ENCODE measurements around the gene RAVER1. TPM values are rescaled to one million over a fixed set of nuclear protein-coding genes. Genes with fewer than 3 reads are reported as not detected.

Gene RAVER1
- total and polyA plus RNA-seq, 2 of the 8 experiments (the other 6 are each of a cell fraction or from before 2014, with no cell fraction given) = 5.7 to 70.5 TPM

DNA sequence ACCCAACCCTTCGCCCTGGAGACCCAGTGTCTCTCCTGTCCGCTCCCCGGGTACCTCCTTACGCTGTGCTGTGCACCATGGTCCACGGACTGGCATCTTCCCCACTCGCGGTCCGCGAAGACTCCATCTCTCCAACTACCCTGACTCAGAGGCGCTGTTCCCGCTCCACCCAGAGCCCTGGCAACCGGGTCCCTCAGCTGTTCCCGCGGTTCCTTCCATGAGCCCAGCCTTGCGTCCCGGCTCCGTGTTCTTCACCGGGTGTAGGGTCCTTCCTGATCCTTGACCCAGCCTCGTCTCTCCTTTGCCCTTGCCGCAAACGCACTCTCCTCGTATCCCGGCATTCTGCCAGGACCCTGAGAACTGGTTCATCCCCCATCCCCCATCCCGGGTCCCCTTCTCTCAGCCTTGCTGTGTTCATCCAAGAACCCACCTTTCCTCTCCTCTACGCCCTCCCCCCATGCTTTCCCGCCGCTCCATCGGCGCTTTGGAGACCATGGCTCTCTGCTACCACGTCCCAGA lies 42.9 kb downstream of the RAVER1 start:
- Histone ChIP-seq H3K23ac (ENCODE audit: insufficient read length) (no peak overlapping the region), H3K79me1 (ENCODE audit: low read depth, low read length) (no peaks in the 10 kb centered on the region), H2BK5ac (ENCODE audit: low read depth, low read length) (0 out of 2 replicates have a peak overlapping the region, but pooled peaks have one; percentile 12), H3K4ac (replicated peaks; ENCODE audit: insufficient read length, low read depth, low read length) (no peak overlapping the region), H2BK20ac (ENCODE audit: low read length) (no peak overlapping the region), H4K5ac (ENCODE audit: insufficient read length, low read depth, low read length) (no peak overlapping the region), H3K23me2 (ENCODE audit: low read depth, low read length) (peaks cover 31% of the 10 kb centered on the region; the same call in 1 of the 2 replicates), H2BK15ac (ENCODE audit: low read length) (no peak overlapping the region; the same call in 1 of the 2 replicates), H3K18ac (ENCODE audit: extremely low read depth, low read length) (no peak overlapping the region; the same call in 1 of the 2 replicates), H3K4me2 (ENCODE audit: insufficient read depth in 1 of 2, low read depth in 2 of 2, low read length in 2 of 2) (peak overlapping the region; percentile 81 to 100), H2AFZ (ENCODE audit: low read length) (no peak overlapping the region), H3K14ac (ENCODE audit: insufficient read length) (no peak overlapping the region), H3K79me2 (ENCODE audit: control insufficient read depth in 1 of 2, insufficient read depth in 2 of 2, low read length in 2 of 2) (no peaks in the 10 kb centered on the region), H3K27me3 (replicated peaks in 1 of 4; ENCODE audit: control insufficient read depth in 3 of 4, extremely low read depth in 1 of 4, insufficient read depth in 3 of 4, low read length in 3 of 4) (peaks cover 56 to 85% (median 75%) of the 10 kb centered on the region in 4 experiments), H2AK5ac (ENCODE audit: low read depth, low read length) (no peak overlapping the region), H4K91ac (replicated peaks; ENCODE audit: insufficient read length, low read length) (no peak overlapping the region), H3K36me3 (ENCODE audit: control insufficient read depth in 2 of 4, insufficient read depth in 4 of 4, low read length in 3 of 4) (no peaks in the 10 kb centered on the region), H3K4me1 (replicated peaks in 1 of 4; ENCODE audit: control insufficient read depth in 3 of 4, insufficient read depth in 4 of 4, low read length in 3 of 4) (peaks cover 0 to 43% (median 22%) of the 10 kb centered on the region in 4 experiments; a peak in 6 of 7 replicates), H3K56ac (replicated peaks; ENCODE audit: insufficient read length, low read depth, low read length) (no peak overlapping the region), H3K4me3 (ENCODE audit: extremely low read depth in 1 of 4, insufficient read depth in 2 of 4, low read depth in 3 of 4, low read length in 4 of 4) (peak overlapping the region; percentile 38 to 67 (median 60); a peak in 7 of 8 replicates), H4K20me1 (replicated peaks in 1 of 2; ENCODE audit: control insufficient read depth in 1 of 2, insufficient read depth in 2 of 2, low read length in 2 of 2) (peaks cover 0 to 26% of the 10 kb centered on the region in 2 experiments), H2BK120ac (replicated peaks; ENCODE audit: low read depth, low read length) (no peak overlapping the region), H2BK12ac (ENCODE audit: low read depth, low read length) (peak overlapping the region; percentile 72), H3K27ac (ENCODE audit: low read depth, low read length) (no peak overlapping the region), H3K9ac (replicated peaks in 1 of 4; ENCODE audit: extremely low read depth in 1 of 4, low read depth in 3 of 4, low read length in 3 of 4) (peak overlapping the region in 1 of 4 experiments; percentile 28; a peak in 1 of 7 replicates), H4K8ac (ENCODE audit: extremely low read depth, insufficient read depth, low read length) (no peak overlapping the region), H3K9me3 (ENCODE audit: insufficient read depth in 2 of 2, low read depth in 1 of 2, low read length in 1 of 2) (no peaks in the 10 kb centered on the region)
- ChIA-PET CTCF (ENCODE audit: partially characterized antibody) (interaction anchor here (1.4 to 11.6 kb wide), 10 partner anchors 8 to 126 kb away, joined by 3 to 94 read pairs (median 6); partner anchors contain the start of genes ICAM1 and ZGLP1), POLR2A (ENCODE audit: partially characterized antibody) (interaction anchor here (0.6 to 3.4 kb wide), 8 partner anchors 8 to 52 kb away, joined by 3 to 15 read pairs (median 4); partner anchors contain the start of genes FDX2, ICAM1, MRPL4 and RAVER1)
- peak in 1 of 2 experiments; percentile 81 for DNase-seq (ENCODE audit: low read depth in 1 of 2, low spot score in 2 of 2)
- WGBS, 2 experiments (ENCODE audit: extremely low coverage in 1 of 2, insufficient coverage in 1 of 2, insufficient read length in 1 of 2, insufficient replicate concordance in 2 of 2, low coverage in 1 of 2, low lambda C conversion rate in 2 of 2, missing lambda C conversion rate in 1 of 2) = 4% methylated on average over 30 of the region's 30 CpGs; no CpG with 5 or more reads in 1 of the 2 experiments
- TF ChIP-seq RNF2 (IDR thresholded peaks at IDR 0.05; ENCODE audit: borderline replicate concordance, low read depth, low read length, missing control alignments, poor library complexity, severe bottlenecking) (peak; percentile 14), CREB1 (IDR thresholded peaks at IDR 0.05) (peak; percentile 17; the same call in 1 of the 2 replicates), KDM4A (IDR thresholded peaks at IDR 0.05; ENCODE audit: low read depth, low read length, severe bottlenecking) (peak; percentile 45), SIN3A (conservative IDR thresholded peaks at IDR 0.05 in 1 of 2, IDR thresholded peaks at IDR 0.05 in 1 of 2; ENCODE audit: low read depth in 1 of 2, low read length in 2 of 2) (0 out of 4 replicates have a peak, but pooled peaks of 1 of the 2 experiments have one; percentile 19), SP1 (IDR thresholded peaks at IDR 0.05; ENCODE audit: low read depth, low read length) (0 out of 2 replicates have a peak, but pooled peaks have one; percentile 26), EGR1 (IDR thresholded peaks at IDR 0.05; ENCODE audit: borderline replicate concordance, low read depth, low read length) (no peak), EZH2 (IDR thresholded peaks at IDR 0.05; ENCODE audit: low read depth, low read length, severe bottlenecking) (peak; percentile 65), FOSL1 (IDR thresholded peaks at IDR 0.05; ENCODE audit: insufficient read depth, low read depth, low read length) (no peak)
- TF ChIP-seq, protein P1, sequence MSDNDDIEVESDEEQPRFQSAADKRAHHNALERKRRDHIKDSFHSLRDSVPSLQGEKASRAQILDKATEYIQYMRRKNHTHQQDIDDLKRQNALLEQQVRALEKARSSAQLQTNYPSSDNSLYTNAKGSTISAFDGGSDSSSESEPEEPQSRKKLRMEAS (IDR thresholded peaks at IDR 0.05) = no peak
- FAIRE-seq = no peak

Measured in H1 (cell line).